Germinal center (tissue), 1 donor: Measurements from ENCODE around the gene MSH5.

Experiments
- DNase-seq: peaks from one replicate; pipeline ENCODE4 v3.0.0; 2012; ENCODE audit warnings: mixed read lengths, low spot score

Gene MSH5

GRCh38 chr6:31713465-31713864 is 26.3 kb upstream of the MSH5 start:
- no peak for DNase-seq

GRCh38 chr6:31713991-31714684 is 25.7 kb upstream of the MSH5 start:
- no peak for DNase-seq

GRCh38 chr6:31715022-31715958 is 24.5 kb upstream of the MSH5 start, which contains the start of gene LY6G6D:
Gene LY6G6D (plus strand): TSS chr6:31715348. CDS start chr6:31715356, 8 bp downstream.
- no peak for DNase-seq

GRCh38 chr6:31717499-31718222 is 22.1 kb upstream of the MSH5 start:
- DNase-seq: no peak

- DNase-seq: no peak
Observed at GRCh38 chr6:31718265-31718664, 21.5 kb upstream of the MSH5 start.

GRCh38 chr6:31719001-31719400 is 20.8 kb upstream of the MSH5 start:
- DNase-seq: no peak

- DNase-seq: no peak
Observed at GRCh38 chr6:31720196-31720770, 19.5 kb upstream of the MSH5 start.

- no peak for DNase-seq
Observed at GRCh38 chr6:31721351-31722020, 18.3 kb upstream of the MSH5 start, which contains the start of gene LY6G6C. Gene LY6G6C (minus strand): TSS chr6:31721746. CDS start chr6:31721679, 67 bp downstream.

GRCh38 chr6:31722173-31722572 is 17.6 kb upstream of the MSH5 start:
- DNase-seq: no peak

- DNase-seq: no peak
Observed at GRCh38 chr6:31723245-31723979, 16.4 kb upstream of the MSH5 start, which contains the start of gene MPIG6B. Gene MPIG6B (plus strand): TSS chr6:31723373. CDS start chr6:31723384, 11 bp downstream.

GRCh38 chr6:31723980-31724691 is 15.7 kb upstream of the MSH5 start:
- no peak for DNase-seq

GRCh38 chr6:31725502-31726350 is 14.1 kb upstream of the MSH5 start:
- DNase-seq: no peak

- no peak for DNase-seq
Observed at GRCh38 chr6:31727034-31727716, 12.6 kb upstream of the MSH5 start.

GRCh38 chr6:31727717-31728671 is 11.8 kb upstream of the MSH5 start:
- peak; percentile 88 for DNase-seq

- DNase-seq: no peak
Observed at GRCh38 chr6:31728767-31729514, 10.9 kb upstream of the MSH5 start, which contains the start of gene DDAH2. Gene DDAH2 (minus strand): TSS chr6:31729299. CDS start chr6:31729161, 138 bp downstream.

- DNase-seq: peak; percentile 81
Observed at GRCh38 chr6:31729515-31729978, 10.3 kb upstream of the MSH5 start.
